ENCODE measurements around the gene FBXO8.
"Not testable (repeated sequence)": the region's sequence is repeated elsewhere in the genome, so short reads cannot be mapped to it uniquely, and the experiment has no call there.

FBXO8 gene

GRCh38 chr4:174273930-174274329 is 9.5 kb downstream of the FBXO8 start:
- Histone ChIP-seq H3K4me3 (ENCODE audit: low read depth in 1 of 5, low read length in 5 of 5) (no peak overlapping the region), H3K27me3 (ENCODE audit: control insufficient read depth in 5 of 5, insufficient read depth in 4 of 5, low read length in 5 of 5) (no peaks in the 10 kb centered on the region), H3K27ac (ENCODE audit: low read depth, low read length) (no peak overlapping the region), H3K4me1 (ENCODE audit: control insufficient read depth in 5 of 5, insufficient read depth in 5 of 5, low read length in 5 of 5) (no peaks in the 10 kb centered on the region), H3K36me3 (ENCODE audit: control insufficient read depth in 5 of 5, insufficient read depth in 5 of 5, low read length in 5 of 5) (no peaks in the 10 kb centered on the region), H3K9ac (ENCODE audit: low read length in 5 of 5) (no peak overlapping the region), H3K9me3 (ENCODE audit: control insufficient read depth in 5 of 5, low read length in 5 of 5) (no peaks in the 10 kb centered on the region)

- no peaks in the 10 kb centered on the region for H3K9me3 ChIP-seq (ENCODE audit: control insufficient read depth in 5 of 5, low read length in 5 of 5)
- no peaks in the 10 kb centered on the region for H3K27me3 ChIP-seq (ENCODE audit: control insufficient read depth in 5 of 5, insufficient read depth in 4 of 5, low read length in 5 of 5)
- H3K4me1 ChIP-seq (ENCODE audit: control insufficient read depth in 5 of 5, insufficient read depth in 5 of 5, low read length in 5 of 5), result peaks cover 2 to 14% (median 8%) of the 10 kb centered on the region in 5 donors
- no peak overlapping the region for H3K4me3 ChIP-seq (ENCODE audit: low read depth in 1 of 5, low read length in 5 of 5)
- no peak overlapping the region for H3K9ac ChIP-seq (ENCODE audit: low read length in 5 of 5)
- H3K36me3 ChIP-seq (ENCODE audit: control insufficient read depth in 5 of 5, insufficient read depth in 5 of 5, low read length in 5 of 5), result peaks cover 0 to 2% (median 0%) of the 10 kb centered on the region in 5 donors
- no peak overlapping the region for H3K27ac ChIP-seq (ENCODE audit: low read depth, low read length)
Observed at GRCh38 chr4:174266416-174266815, 17.1 kb downstream of the FBXO8 start.

- no peaks in the 10 kb centered on the region for H3K27me3 ChIP-seq (ENCODE audit: control insufficient read depth in 5 of 5, insufficient read depth in 4 of 5, low read length in 5 of 5)
- H3K9me3 ChIP-seq (ENCODE audit: control insufficient read depth in 5 of 5, low read length in 5 of 5), result no peaks in the 10 kb centered on the region
- no peak overlapping the region for H3K9ac ChIP-seq (ENCODE audit: low read length in 5 of 5)
- H3K4me3 ChIP-seq (ENCODE audit: low read depth in 1 of 5, low read length in 5 of 5), result no peak overlapping the region
- peaks cover 2 to 14% (median 8%) of the 10 kb centered on the region in 5 donors for H3K4me1 ChIP-seq (ENCODE audit: control insufficient read depth in 5 of 5, insufficient read depth in 5 of 5, low read length in 5 of 5)
- H3K27ac ChIP-seq (ENCODE audit: low read depth, low read length), result no peak overlapping the region
- H3K36me3 ChIP-seq (ENCODE audit: control insufficient read depth in 5 of 5, insufficient read depth in 5 of 5, low read length in 5 of 5), result peaks cover 0 to 2% (median 0%) of the 10 kb centered on the region in 5 donors
Observed at GRCh38 chr4:174265916-174266315, 17.6 kb downstream of the FBXO8 start.

GRCh38 chr4:174263445-174263736 is 20.1 kb downstream of the FBXO8 start:
- H3K27me3 ChIP-seq (ENCODE audit: control insufficient read depth in 5 of 5, insufficient read depth in 4 of 5, low read length in 5 of 5), result no peaks in the 10 kb centered on the region
- no peak overlapping the region for H3K27ac ChIP-seq (ENCODE audit: low read depth, low read length)
- H3K9me3 ChIP-seq (ENCODE audit: control insufficient read depth in 5 of 5, low read length in 5 of 5), result no peaks in the 10 kb centered on the region
- H3K4me1 ChIP-seq (ENCODE audit: control insufficient read depth in 5 of 5, insufficient read depth in 5 of 5, low read length in 5 of 5), result peaks cover 2 to 14% (median 10%) of the 10 kb centered on the region in 5 donors
- H3K4me3 ChIP-seq (ENCODE audit: low read depth in 1 of 5, low read length in 5 of 5), result no peak overlapping the region
- no peak overlapping the region for H3K9ac ChIP-seq (ENCODE audit: low read length in 5 of 5)
- peaks cover 0 to 4% (median 3%) of the 10 kb centered on the region in 5 donors for H3K36me3 ChIP-seq (ENCODE audit: control insufficient read depth in 5 of 5, insufficient read depth in 5 of 5, low read length in 5 of 5)

DNA sequence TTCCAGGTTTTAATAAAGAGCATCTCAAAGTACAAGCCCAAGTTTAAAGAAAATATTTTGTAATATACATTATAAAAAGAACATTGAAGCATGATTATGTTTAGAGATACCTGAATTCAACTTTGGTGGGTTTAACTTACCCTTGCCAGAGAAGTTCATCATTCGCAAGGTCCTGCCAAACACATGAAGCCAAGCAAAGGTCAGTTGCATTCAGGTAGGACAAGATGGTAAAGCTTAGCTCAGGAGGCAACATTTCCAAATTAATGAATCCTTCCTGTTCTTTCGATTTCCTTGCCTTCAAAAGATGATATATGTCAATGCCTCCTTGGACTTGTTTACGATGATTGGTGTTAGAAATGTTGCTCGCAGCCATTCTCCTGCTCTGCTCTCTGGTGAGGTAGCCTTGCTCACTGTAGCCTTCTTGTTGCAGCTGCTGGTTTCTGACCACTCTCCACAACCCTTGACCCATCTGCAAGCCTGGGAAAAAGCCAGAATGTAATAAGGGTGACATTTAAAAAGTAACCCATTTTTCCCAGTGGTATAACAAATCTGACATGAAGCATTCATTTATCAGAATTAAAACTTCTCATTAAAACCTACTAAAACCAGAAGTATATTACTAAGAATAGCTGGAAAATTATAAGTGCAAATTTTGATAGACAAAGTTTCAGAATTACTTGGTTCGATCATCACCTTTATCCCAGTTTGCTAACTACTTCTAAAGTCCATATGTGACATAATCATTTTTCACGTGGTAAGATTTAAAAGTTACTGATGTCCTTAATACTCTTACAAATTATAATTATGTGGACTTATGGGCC is 20.6 kb downstream of the FBXO8 start:
- Histone ChIP-seq H3K27ac (ENCODE audit: low read depth, low read length) (no peak overlapping the region), H3K9ac (ENCODE audit: low read length in 5 of 5) (no peak overlapping the region), H3K9me3 (ENCODE audit: control insufficient read depth in 5 of 5, low read length in 5 of 5) (no peaks in the 10 kb centered on the region), H3K4me3 (ENCODE audit: low read depth in 1 of 5, low read length in 5 of 5) (peak overlapping the region in 2 of 5 donors; percentile 5 to 28), H3K4me1 (ENCODE audit: control insufficient read depth in 5 of 5, insufficient read depth in 5 of 5, low read length in 5 of 5) (peaks cover 2 to 14% (median 10%) of the 10 kb centered on the region in 5 donors), H3K36me3 (ENCODE audit: control insufficient read depth in 5 of 5, insufficient read depth in 5 of 5, low read length in 5 of 5) (peaks cover 0 to 4% (median 3%) of the 10 kb centered on the region in 5 donors), H3K27me3 (ENCODE audit: control insufficient read depth in 5 of 5, insufficient read depth in 4 of 5, low read length in 5 of 5) (no peaks in the 10 kb centered on the region)

DNA sequence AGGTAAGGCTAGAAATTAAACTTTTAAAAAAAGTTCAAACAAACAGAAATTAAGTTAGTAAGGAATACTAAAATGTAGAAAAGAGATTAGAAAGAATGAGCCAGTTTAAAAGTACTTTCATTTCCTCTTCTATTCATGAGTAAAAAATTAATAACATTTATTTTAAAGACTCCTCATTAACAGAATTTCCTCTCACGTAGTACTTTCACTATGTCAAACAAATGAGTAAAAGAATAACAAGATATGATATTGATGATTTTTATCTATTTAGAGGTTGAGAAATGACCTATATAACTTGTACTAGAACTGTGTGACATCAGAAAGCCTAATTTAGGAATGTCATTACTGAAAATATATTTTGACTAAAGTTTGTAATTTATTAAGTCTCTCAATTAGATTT is 22.0 kb downstream of the FBXO8 start:
- peaks cover 2 to 17% (median 10%) of the 10 kb centered on the region in 5 donors for H3K4me1 ChIP-seq (ENCODE audit: control insufficient read depth in 5 of 5, insufficient read depth in 5 of 5, low read length in 5 of 5)
- not testable (repeated sequence) for H3K4me3 ChIP-seq (ENCODE audit: low read depth in 1 of 5, low read length in 5 of 5); H3K27me3 ChIP-seq (ENCODE audit: control insufficient read depth in 5 of 5, insufficient read depth in 4 of 5, low read length in 5 of 5); H3K27ac ChIP-seq (ENCODE audit: low read depth, low read length); H3K36me3 ChIP-seq (ENCODE audit: control insufficient read depth in 5 of 5, insufficient read depth in 5 of 5, low read length in 5 of 5); H3K9me3 ChIP-seq (ENCODE audit: control insufficient read depth in 5 of 5, low read length in 5 of 5); H3K9ac ChIP-seq (ENCODE audit: low read length in 5 of 5)

GRCh38 chr4:174260099-174260498 is 23.4 kb downstream of the FBXO8 start:
- Histone ChIP-seq H3K27me3 (ENCODE audit: control insufficient read depth in 5 of 5, insufficient read depth in 4 of 5, low read length in 5 of 5) (no peaks in the 10 kb centered on the region), H3K27ac (ENCODE audit: low read depth, low read length) (no peak overlapping the region), H3K4me3 (ENCODE audit: low read depth in 1 of 5, low read length in 5 of 5) (no peak overlapping the region)

DNA sequence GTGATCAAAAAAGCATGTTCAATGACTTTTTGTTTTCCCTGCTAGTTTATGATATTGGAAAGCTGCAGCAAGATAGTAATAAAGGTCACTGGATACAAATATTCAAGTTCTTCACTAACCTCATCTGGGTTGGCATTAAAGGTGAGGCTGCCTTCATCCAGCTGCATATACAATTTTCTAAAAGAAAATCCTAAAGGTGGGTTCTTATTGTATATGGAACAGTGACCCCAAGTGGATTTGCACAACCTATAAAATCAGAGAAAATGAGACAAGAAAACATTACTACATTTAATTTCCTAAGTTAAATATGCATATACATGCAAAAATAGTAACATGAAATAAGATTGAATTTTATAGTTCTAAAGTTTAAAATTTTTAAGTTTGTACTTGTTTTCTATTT is 23.9 kb downstream of the FBXO8 start:
- Histone ChIP-seq H3K36me3 (ENCODE audit: control insufficient read depth in 5 of 5, insufficient read depth in 5 of 5, low read length in 5 of 5) (peaks cover 3 to 12% (median 8%) of the 10 kb centered on the region in 5 donors), H3K4me3 (ENCODE audit: low read depth in 1 of 5, low read length in 5 of 5) (no peak overlapping the region), H3K4me1 (ENCODE audit: control insufficient read depth in 5 of 5, insufficient read depth in 5 of 5, low read length in 5 of 5) (peaks cover 2 to 14% (median 10%) of the 10 kb centered on the region in 5 donors), H3K27ac (ENCODE audit: low read depth, low read length) (no peak overlapping the region), H3K9ac (ENCODE audit: low read length in 5 of 5) (no peak overlapping the region), H3K27me3 (ENCODE audit: control insufficient read depth in 5 of 5, insufficient read depth in 4 of 5, low read length in 5 of 5) (no peaks in the 10 kb centered on the region), H3K9me3 (ENCODE audit: control insufficient read depth in 5 of 5, low read length in 5 of 5) (no peaks in the 10 kb centered on the region)

More at GRCh38 chr4:174260099-174260498, 23.4 kb downstream of the FBXO8 start:
- peaks cover 3 to 12% (median 8%) of the 10 kb centered on the region in 5 donors for H3K36me3 ChIP-seq (ENCODE audit: control insufficient read depth in 5 of 5, insufficient read depth in 5 of 5, low read length in 5 of 5)
- no peak overlapping the region for H3K9ac ChIP-seq (ENCODE audit: low read length in 5 of 5)
- no peaks in the 10 kb centered on the region for H3K9me3 ChIP-seq (ENCODE audit: control insufficient read depth in 5 of 5, low read length in 5 of 5)
- H3K4me1 ChIP-seq (ENCODE audit: control insufficient read depth in 5 of 5, insufficient read depth in 5 of 5, low read length in 5 of 5), result peaks cover 2 to 14% (median 10%) of the 10 kb centered on the region in 5 donors

GRCh38 chr4:174256277-174256713 is 27.2 kb downstream of the FBXO8 start:
- Histone ChIP-seq H3K27me3 (ENCODE audit: control insufficient read depth in 5 of 5, insufficient read depth in 4 of 5, low read length in 5 of 5) (no peaks in the 10 kb centered on the region), H3K9ac (ENCODE audit: low read length in 5 of 5) (no peak overlapping the region), H3K4me1 (ENCODE audit: control insufficient read depth in 5 of 5, insufficient read depth in 5 of 5, low read length in 5 of 5) (peaks cover 0 to 9% (median 3%) of the 10 kb centered on the region in 5 donors), H3K36me3 (ENCODE audit: control insufficient read depth in 5 of 5, insufficient read depth in 5 of 5, low read length in 5 of 5) (peaks cover 6 to 19% (median 10%) of the 10 kb centered on the region in 5 donors), H3K27ac (ENCODE audit: low read depth, low read length) (no peak overlapping the region), H3K9me3 (ENCODE audit: control insufficient read depth in 5 of 5, low read length in 5 of 5) (no peaks in the 10 kb centered on the region), H3K4me3 (ENCODE audit: low read depth in 1 of 5, low read length in 5 of 5) (no peak overlapping the region)

DNA sequence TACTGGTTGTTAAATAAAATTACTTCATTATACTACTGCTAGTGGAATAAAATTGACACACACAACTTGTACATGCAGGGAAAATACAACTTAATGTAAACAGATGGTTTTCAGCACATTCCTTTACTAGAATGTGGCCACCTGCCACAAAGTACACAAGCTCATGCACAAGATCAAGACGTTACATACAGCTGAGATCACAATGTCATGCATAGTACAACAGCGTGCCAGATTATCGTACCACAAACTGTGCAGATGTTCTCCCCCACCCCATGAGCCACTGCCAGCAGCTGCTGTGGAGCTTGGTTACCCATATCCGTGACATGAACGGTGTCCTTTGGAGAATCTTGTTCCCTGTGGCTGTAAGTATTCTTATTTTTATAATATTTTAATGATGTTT is 27.7 kb downstream of the FBXO8 start:
- Histone ChIP-seq H3K36me3 (ENCODE audit: control insufficient read depth in 5 of 5, insufficient read depth in 5 of 5, low read length in 5 of 5) (peaks cover 6 to 20% (median 10%) of the 10 kb centered on the region in 5 donors), H3K27me3 (ENCODE audit: control insufficient read depth in 5 of 5, insufficient read depth in 4 of 5, low read length in 5 of 5) (no peaks in the 10 kb centered on the region), H3K9ac (ENCODE audit: low read length in 5 of 5) (no peak overlapping the region), H3K9me3 (ENCODE audit: control insufficient read depth in 5 of 5, low read length in 5 of 5) (no peaks in the 10 kb centered on the region), H3K27ac (ENCODE audit: low read depth, low read length) (no peak overlapping the region), H3K4me1 (ENCODE audit: control insufficient read depth in 5 of 5, insufficient read depth in 5 of 5, low read length in 5 of 5) (peaks cover 0 to 9% (median 3%) of the 10 kb centered on the region in 5 donors), H3K4me3 (ENCODE audit: low read depth in 1 of 5, low read length in 5 of 5) (no peak overlapping the region)

All from subcutaneous abdominal adipose tissue (tissue), 5 donors.